Stimulated activated CD4-positive, alpha-beta T cell treated with anti-CD3 and anti-CD28 coated beads, TNF-alpha, amount 100 ng/mL, for 48 hours (primary cell): ENCODE data around the gene PPARD.
"Not testable (repeated sequence)": the region's sequence is repeated elsewhere in the genome, so short reads cannot be mapped to it uniquely, and the experiment has no call there.

Source experiments
- DNase-seq, 3 donors: peaks; one replicate each; pipeline ENCODE4 v3.0.0-alpha.2; 2020; ENCODE audit warnings: low read depth in 3 of 3

PPARD gene

GRCh38 chr6:35406711-35407485 lies 64.5 kb downstream of the PPARD start:
- no peak for DNase-seq

GRCh38 chr6:35409245-35409644 lies 66.9 kb downstream of the PPARD start:
- DNase-seq, result no peak

- DNase-seq, result no peak
These were observed 67.8 kb downstream of the PPARD start for GRCh38 chr6:35410131-35410530.

- no peak for DNase-seq
These were observed 68.7 kb downstream of the PPARD start for GRCh38 chr6:35411066-35411465.

GRCh38 chr6:35412102-35412501 lies 69.7 kb downstream of the PPARD start:
- no peak for DNase-seq

- DNase-seq, result no peak
These were observed 71.6 kb downstream of the PPARD start for GRCh38 chr6:35413911-35414310.

GRCh38 chr6:35415065-35415891 lies 72.9 kb downstream of the PPARD start:
- DNase-seq, result no peak

GRCh38 chr6:35417979-35418661 lies 75.8 kb downstream of the PPARD start:
- DNase-seq, result no peak

- DNase-seq, result no peak
These were observed 77.1 kb downstream of the PPARD start for GRCh38 chr6:35419417-35419816.

- no peak for DNase-seq
These were observed 77.6 kb downstream of the PPARD start for GRCh38 chr6:35419961-35420360.

- DNase-seq, result no peak
These were observed 82.9 kb downstream of the PPARD start for GRCh38 chr6:35425284-35425683.

- no peak for DNase-seq
These were observed 83.7 kb downstream of the PPARD start for GRCh38 chr6:35426074-35426473.

- DNase-seq, result no peak
These were observed 85.1 kb downstream of the PPARD start for GRCh38 chr6:35427435-35427834.

- no peak for DNase-seq
These were observed 85.5 kb downstream of the PPARD start for GRCh38 chr6:35427851-35428321.

- no peak for DNase-seq
These were observed 86.2 kb downstream of the PPARD start for GRCh38 chr6:35428421-35429149.

GRCh38 chr6:35429463-35429862 lies 87.1 kb downstream of the PPARD start:
- DNase-seq, result no peak

- no peak for DNase-seq
These were observed 89.9 kb downstream of the PPARD start for GRCh38 chr6:35432291-35432690.

GRCh38 chr6:35432702-35433101 lies 90.3 kb downstream of the PPARD start:
- DNase-seq, result not testable (repeated sequence)

GRCh38 chr6:35435074-35435837 lies 92.9 kb downstream of the PPARD start:
- DNase-seq, result no peak

GRCh38 chr6:35436071-35436857 lies 93.9 kb downstream of the PPARD start:
- DNase-seq, result no peak
